Right lung (tissue), 5 donors: ENCODE measurements around the gene TECPR2. TPM values are rescaled to one million over a fixed set of nuclear protein-coding genes. Genes with fewer than 3 reads are reported as not detected.
"Not testable (repeated sequence)": the region's sequence is repeated elsewhere in the genome, so short reads cannot be mapped to it uniquely, and the experiment has no call there.

Source experiments
- DNase-seq, 2 donors: peaks; one replicate each; pipeline ENCODE4 v3.0.0-alpha.2; 2013
- polyA plus RNA-seq, 5 donors: library from polyadenylated mRNA; unstranded; fragments of 120-200 nt; gene quantifications; one replicate each; pipeline versions ENCODE4 v1.2.1 to v1.2.3, GENCODE V29; 2013; ENCODE audit warnings: inconsistent platforms in 1 of 5, low replicate concordance in 1 of 5; ENCODE audit not compliant: insufficient read length in 5 of 5, insufficient read depth in 1 of 5

TECPR2 gene
- polyA plus RNA-seq, 5 donors: 13.8 to 15.6 (median 14.5) TPM

- DNase-seq: not testable (repeated sequence)
Measured at GRCh38 chr14:102550927-102551401, 188.2 kb downstream of the TECPR2 start.

Other genes with a start within 250 kb of the TECPR2 start
- gene WDR20, start 223.0 kb upstream of the TECPR2 start, polyA plus RNA-seq: 10 to 100 TPM; 22.8 to 28.1 (median 27.5) TPM
- 10 to 100 TPM; 24.6 to 32.7 (median 29.9) TPM for gene MOK, start 57.8 kb upstream of the TECPR2 start, polyA plus RNA-seq
- gene ZNF839, start 43.2 kb upstream of the TECPR2 start, polyA plus RNA-seq: 10 to 100 TPM; 13.8 to 18.1 (median 15.9) TPM
- gene CINP, start 51 bp upstream of the TECPR2 start, polyA plus RNA-seq: 10 to 100 TPM; 36.2 to 45.1 (median 39.7) TPM
- 1 to 10 TPM; 3.6 to 9.5 (median 3.8) TPM for gene ANKRD9, start 146.8 kb downstream of the TECPR2 start, polyA plus RNA-seq
- 10 to 100 TPM; 48.8 to 75.7 (median 65.7) TPM for gene RCOR1, start 229.7 kb downstream of the TECPR2 start, polyA plus RNA-seq